ENCODE measurements around the gene NME3.

The NME3 gene

GRCh38 chr16:1785846-1786170, 14.5 kb upstream of the NME3 start:
- DNase-seq (ENCODE audit: extremely low read depth, low read depth): no peak
- TF ChIP-seq, protein P1, sequence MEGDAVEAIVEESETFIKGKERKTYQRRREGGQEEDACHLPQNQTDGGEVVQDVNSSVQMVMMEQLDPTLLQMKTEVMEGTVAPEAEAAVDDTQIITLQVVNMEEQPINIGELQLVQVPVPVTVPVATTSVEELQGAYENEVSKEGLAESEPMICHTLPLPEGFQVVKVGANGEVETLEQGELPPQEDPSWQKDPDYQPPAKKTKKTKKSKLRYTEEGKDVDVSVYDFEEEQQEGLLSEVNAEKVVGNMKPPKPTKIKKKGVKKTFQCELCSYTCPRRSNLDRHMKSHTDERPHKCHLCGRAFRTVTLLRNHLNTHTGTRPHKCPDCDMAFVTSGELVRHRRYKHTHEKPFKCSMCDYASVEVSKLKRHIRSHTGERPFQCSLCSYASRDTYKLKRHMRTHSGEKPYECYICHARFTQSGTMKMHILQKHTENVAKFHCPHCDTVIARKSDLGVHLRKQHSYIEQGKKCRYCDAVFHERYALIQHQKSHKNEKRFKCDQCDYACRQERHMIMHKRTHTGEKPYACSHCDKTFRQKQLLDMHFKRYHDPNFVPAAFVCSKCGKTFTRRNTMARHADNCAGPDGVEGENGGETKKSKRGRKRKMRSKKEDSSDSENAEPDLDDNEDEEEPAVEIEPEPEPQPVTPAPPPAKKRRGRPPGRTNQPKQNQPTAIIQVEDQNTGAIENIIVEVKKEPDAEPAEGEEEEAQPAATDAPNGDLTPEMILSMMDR (IDR thresholded peaks at IDR 0.05; ENCODE audit: low read depth, low read length): no peak

DNA sequence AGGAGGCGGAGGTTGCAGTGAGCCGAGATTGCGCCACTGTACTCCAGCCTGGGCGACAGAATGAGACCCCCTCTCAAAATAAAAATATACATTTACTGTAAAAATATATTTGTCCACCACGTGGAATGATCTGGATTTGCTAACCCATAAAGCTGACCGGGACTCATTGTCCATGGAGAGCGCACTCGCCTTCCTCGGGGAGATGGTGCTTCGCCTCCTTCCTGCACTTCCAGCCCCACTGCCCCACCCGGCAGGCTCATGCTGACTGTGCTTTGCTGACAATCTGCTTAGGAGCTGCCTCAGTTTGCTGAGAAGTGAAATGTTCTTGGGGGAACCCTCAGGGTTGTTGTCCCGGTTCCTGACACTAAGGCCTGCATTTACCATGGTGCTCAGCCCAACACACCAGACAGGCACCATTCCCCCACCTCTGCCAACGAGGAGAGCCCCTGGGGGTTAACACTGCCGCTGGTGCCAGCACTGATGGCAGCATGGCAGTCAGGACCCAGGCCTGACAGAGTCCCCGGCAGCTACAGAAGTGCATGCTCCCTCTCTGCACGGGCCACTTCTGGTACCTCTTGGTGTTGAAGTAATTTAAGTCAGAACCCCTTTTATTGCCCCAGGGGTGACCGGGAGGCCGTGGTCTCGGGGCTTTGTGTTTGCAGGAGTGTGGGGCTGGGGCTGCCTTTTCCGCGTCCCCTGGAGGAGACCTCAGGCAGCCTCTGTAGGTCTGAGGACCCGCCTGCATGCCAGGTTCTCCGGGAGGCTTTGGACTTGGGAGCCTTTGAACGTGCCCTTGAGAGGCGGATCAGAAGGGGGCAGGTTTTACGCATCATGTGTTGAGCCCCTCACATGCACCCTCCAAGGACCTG, 13.9 kb upstream of the NME3 start:
- TF ChIP-seq, protein P1 (IDR thresholded peaks at IDR 0.05; ENCODE audit: low read depth, low read length): no peak
- DNase-seq (ENCODE audit: extremely low read depth, low read depth): no peak

GRCh38 chr16:1782408-1783264, 11.3 kb upstream of the NME3 start, which contains the start of the genes NUBP2 and SPSB3:
NUBP2 (plus strand) TSS chr16:1782960; CDS start chr16:1783021, 61 bp downstream.
SPSB3 (minus strand) TSS chr16:1782571; CDS start chr16:1781483, 1,088 bp downstream.
- TF ChIP-seq, protein P1 (IDR thresholded peaks at IDR 0.05; ENCODE audit: low read depth, low read length): no peak
- DNase-seq (ENCODE audit: extremely low read depth, low read depth): peak; percentile 100

DNA sequence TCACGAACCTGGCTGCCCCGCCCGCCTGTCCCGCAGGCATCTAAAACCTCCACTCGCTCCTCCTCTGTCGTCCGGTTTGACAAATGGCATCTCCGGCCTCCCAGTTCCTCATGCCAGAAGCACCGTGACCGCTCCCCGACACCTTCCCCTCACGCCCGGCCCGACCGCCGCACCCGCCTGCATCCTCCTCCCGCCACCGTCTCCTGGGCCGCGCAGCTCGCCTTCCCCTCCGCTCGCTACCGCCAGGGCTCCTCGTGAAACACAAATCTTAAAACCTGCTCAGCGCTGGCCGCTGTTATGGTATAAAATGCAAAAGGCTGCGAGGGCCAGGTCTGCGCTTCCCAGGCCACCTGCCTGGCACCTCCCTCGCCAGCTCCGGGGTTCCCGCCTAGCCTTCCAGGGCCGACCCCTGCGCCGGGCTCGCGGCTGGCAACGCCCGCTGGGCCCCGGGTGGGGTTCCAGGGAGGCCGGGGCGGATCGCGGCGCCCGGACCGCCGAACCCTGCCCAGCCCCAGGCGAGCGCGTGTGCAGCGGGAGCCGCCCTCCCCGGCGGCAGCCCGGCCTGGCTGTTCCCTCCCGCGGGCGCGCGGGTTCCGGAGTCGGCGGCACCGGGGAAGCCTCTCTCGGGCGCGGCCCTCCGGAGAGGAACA, 10.5 kb upstream of the NME3 start:
- DNase-seq (ENCODE audit: extremely low read depth, low read depth): no peak
- TF ChIP-seq, protein P1 (IDR thresholded peaks at IDR 0.05; ENCODE audit: low read depth, low read length): no peak

GRCh38 chr16:1781254-1781653, 9.9 kb upstream of the NME3 start:
- no peak for DNase-seq (ENCODE audit: extremely low read depth, low read depth)
- TF ChIP-seq, protein P1 (IDR thresholded peaks at IDR 0.05; ENCODE audit: low read depth, low read length): no peak

GRCh38 chr16:1780677-1781072, 9.3 kb upstream of the NME3 start:
- TF ChIP-seq, protein P1 (IDR thresholded peaks at IDR 0.05; ENCODE audit: low read depth, low read length): no peak
- DNase-seq (ENCODE audit: extremely low read depth, low read depth): no peak

Data from AG09319 (cell line).